Left kidney (tissue), 2 donors: ENCODE results near the gene KRTAP4-1. TPM values are rescaled to one million over a fixed set of nuclear protein-coding genes. Genes with fewer than 3 reads are reported as not detected.
"Not testable (repeated sequence)": the region's sequence is repeated elsewhere in the genome, so short reads cannot be mapped to it uniquely, and the experiment has no call there.

ENCODE experiments used
- DNase-seq: peaks from one replicate; pipeline ENCODE4 v3.0.0-alpha.2; 2013
- polyA plus RNA-seq: library from polyadenylated mRNA; unstranded; fragments of 120-200 nt; gene quantifications from one replicate; pipeline ENCODE4 v1.2.1, GENCODE V29; 2013; ENCODE audit not compliant: insufficient read length

KRTAP4-1 gene
- polyA plus RNA-seq, 1 donor = not detected

DNA sequence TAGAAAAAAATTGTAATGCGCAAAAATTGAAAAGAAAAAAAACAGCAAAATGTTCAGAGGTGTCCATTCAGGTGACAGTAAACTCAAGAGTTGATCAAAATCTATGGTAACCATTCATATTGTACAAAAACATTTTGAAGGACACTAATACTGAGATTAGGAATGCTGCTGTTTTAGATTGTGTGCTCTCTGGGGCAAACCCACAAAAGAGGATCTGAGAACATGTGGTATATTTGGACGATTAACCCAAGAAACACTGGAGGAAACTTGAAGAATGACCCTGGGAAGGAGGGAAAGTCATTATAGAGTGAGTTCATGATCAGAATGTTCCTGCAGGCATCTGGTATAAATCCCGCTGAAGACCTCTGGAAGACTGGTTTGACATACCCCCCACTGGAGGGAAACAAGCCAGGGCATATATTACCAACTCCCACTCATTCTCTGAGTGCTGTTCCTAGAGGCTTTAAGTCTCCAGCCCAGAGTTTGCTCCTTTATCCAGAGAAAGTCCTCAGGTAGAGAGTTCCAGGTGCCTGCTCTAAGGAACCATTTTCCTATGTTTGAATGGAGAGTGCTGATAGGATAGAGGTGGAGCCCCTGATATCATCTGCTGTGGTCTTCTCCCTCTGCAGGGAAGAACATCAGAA, 7.8 kb downstream of the KRTAP4-1 start:
- no peak for DNase-seq

- DNase-seq = no peak
Measured at GRCh38 chr17:41171886-41172285, 12.8 kb downstream of the KRTAP4-1 start.

GRCh38 chr17:41168121-41168520, 16.6 kb downstream of the KRTAP4-1 start, which contains the start of gene KRTAP4-3:
TSS of gene KRTAP4-3 (minus strand) at chr17:41168221. CDS start at chr17:41168172, 49 bp downstream.
- no peak for DNase-seq

DNA sequence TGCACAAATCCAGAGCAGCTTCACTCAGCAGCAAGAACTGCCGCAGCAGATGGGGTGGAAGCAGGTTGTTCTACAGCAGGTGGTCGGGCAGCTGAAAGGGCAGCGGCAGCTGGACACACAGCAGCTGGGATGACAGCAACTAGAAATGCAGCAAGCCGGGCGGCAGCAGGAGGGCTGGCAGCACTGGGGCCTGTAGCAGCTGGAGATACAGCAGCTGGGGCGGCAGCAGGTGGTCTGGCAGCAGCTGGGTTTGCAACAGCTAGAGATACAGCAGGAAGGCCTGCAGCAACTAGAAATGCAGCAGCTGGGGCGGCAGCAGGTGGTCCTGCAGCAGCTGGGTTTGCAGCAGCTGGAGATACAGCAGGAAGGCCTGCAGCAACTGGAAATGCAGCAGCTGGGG, 17.1 kb downstream of the KRTAP4-1 start:
- DNase-seq = no peak

DNA sequence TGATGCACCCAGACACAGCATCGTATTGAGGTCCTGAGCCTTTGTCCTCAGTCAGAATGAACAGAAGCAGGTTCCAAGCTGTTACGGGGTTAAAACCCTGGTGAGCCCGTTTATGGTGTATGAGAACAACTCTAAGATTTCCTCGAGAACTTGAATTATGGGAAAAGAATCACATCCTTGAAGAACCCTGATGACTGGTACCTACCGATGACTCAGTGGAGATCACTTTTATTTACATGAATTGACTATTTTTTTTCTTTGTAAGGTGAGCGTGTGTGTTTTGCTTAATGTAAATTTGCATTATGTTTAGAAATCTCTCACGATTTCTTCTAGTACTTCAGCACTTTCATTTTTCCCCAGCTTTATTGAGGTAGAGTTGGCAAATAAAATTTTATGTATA, 20.9 kb downstream of the KRTAP4-1 start:
- no peak for DNase-seq

GRCh38 chr17:41160648-41161047, 24.1 kb downstream of the KRTAP4-1 start, which contains the start of gene KRTAP4-4:
TSS of gene KRTAP4-4 (minus strand) at chr17:41160748. CDS start at chr17:41160691, 57 bp downstream.
- no peak for DNase-seq

GRCh38 chr17:41160190-41160589, 24.5 kb downstream of the KRTAP4-1 start:
- DNase-seq = not testable (repeated sequence)

DNA sequence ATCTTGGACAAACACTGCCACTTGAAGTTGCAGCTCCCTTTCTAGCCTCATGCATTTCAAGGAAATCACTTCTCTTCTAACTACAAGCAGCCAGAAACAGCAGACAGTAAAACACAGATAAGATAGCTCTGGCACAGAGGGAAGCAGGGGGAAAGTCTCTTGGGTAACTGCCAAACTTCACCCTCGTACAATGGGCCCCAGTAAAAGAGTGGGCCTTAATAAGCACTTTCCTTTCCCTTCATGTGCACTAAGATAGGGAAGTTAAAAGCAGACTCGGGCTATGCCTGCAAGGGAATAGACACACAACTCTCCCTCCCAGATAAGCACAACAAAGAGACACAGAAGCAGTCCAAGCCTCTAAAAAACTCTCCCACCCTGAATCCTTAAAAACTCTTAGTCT, 30.9 kb downstream of the KRTAP4-1 start:
- DNase-seq = no peak

DNA sequence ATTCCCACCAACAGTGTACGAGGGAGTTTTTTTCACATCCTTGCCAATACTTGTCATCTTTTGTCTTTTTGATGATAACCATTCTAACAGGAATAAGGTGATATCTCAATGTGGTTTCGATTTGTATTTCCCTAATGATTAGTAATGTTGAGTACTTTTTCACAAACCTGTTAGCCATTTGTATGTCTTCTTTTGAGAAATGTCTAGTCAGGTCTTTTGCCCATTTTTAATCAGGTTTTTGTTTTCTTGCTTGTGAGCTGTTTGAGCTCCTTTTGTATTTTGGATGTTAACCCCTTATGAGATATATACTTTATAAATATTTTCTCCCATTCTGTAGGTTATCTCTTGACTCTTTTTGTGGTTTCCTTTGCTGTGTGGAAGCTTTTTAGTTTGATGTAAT, 33.2 kb downstream of the KRTAP4-1 start:
- no peak for DNase-seq

DNA sequence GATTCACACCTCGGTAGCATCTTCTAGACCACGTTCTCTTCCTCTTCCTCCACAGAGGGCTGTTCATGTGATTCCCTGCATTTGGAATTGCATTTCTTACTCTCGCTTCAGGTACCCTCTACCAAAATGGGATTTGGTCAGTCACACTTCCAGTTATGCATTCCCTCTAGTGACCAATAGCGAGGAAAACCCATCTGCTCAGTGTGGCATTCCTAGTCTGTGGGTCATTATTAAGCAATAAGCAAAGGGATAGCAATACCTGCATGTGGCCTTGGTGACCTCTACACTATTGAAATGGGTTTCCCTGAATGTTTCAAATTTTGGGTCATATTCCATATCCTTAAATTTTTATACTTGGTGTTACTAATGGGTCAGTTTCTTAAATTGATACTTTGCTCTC, 34.7 kb downstream of the KRTAP4-1 start:
- no peak for DNase-seq

- DNase-seq = no peak
Measured at GRCh38 chr17:41149652-41149985, 35.1 kb downstream of the KRTAP4-1 start, which contains the start of gene KRTAP4-5. TSS of gene KRTAP4-5 (minus strand) at chr17:41149825. CDS start at chr17:41149767, 58 bp downstream.

DNA sequence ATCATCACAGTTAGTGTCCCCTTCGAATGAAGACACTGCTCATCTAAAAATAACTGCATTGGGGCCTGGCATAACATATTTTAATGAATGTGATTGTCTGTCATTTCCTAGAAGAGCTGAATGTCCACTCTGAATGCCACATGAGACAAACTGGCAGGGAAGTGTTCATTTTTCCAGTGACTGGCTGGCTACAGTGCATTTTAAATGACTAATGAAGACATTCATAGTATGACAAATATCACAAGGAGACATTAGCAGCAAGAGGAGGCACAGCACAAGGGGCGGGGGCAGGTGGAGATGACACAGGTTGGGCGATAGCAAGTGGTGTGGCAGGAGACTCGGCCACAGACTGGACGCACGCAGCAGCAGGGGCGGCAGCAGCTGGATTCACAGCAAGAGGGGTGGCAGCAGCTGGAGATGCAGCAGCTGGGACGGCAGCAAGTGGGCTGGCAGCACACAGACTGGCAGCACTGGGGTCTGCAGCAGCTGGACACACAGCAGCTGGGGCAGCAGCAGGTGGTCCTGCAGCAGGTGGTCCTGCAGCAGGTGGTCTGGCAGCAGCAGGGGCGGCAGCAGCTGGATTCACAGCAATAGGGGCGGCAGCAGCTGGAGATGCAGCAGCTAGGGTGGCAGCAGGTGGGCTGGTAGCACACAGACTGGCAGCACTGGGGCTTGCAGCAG, 35.6 kb downstream of the KRTAP4-1 start:
- DNase-seq = not testable (repeated sequence)

GRCh38 chr17:41147531-41148204, 37.0 kb downstream of the KRTAP4-1 start:
- DNase-seq = no peak

- DNase-seq = no peak
Measured at GRCh38 chr17:41145261-41145660, 39.5 kb downstream of the KRTAP4-1 start.

- DNase-seq = no peak
Measured at GRCh38 chr17:41144846-41145245, 39.9 kb downstream of the KRTAP4-1 start.

DNA sequence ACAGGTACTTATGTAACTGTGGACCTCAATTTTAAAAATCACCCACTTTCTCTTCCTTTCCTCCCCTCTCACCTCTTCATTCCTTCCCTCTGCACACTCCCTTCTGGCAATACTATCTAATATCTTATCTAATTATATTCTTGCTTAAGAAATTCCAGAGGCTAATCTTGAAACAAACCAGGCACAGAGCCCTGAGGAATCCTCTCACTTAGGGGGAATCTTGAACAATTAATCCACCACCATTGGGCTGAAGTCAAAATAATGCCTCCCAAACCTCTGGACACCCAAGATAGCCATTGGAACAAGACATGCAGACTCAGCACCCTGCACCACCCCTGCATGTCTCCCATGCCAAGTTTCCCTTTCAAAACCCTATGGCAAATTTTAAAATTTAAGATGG, 43.4 kb downstream of the KRTAP4-1 start:
- no peak for DNase-seq

GRCh38 chr17:41140360-41141131, 44.2 kb downstream of the KRTAP4-1 start, which contains the start of gene KRTAP4-6:
TSS of gene KRTAP4-6 (minus strand) at chr17:41140544. CDS start at chr17:41140487, 57 bp downstream.
- no peak for DNase-seq

DNA sequence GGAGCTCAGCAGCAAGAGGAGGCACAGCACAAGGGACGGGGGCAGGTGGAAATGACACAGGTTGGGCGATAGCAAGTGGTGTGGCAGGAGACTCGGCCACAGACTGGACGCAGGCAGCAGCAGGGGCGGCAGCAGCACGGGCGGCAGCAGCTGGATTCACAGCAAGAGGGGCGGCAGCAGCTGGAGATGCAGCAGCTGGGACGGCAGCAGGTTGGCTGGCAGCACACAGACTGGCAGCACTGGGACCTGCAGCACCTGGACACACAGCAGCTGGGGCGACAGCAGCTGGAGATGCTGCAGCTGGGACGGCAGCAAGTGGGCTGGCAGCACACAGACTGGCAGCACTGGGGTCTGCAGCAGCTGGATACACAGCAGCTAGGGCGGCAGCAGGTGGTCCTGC, 44.8 kb downstream of the KRTAP4-1 start:
- not testable (repeated sequence) for DNase-seq
